DOHH2 (cell line): Measurements from ENCODE around the gene FGGY.

ENCODE experiments used
- EZH2phosphoT487 ChIP-seq: fragments of 200-600 bp; sonication (generic); IDR thresholded peaks from 2 replicates; pipeline ENCODE4 v1.6.1; 2017; ENCODE audit warnings: borderline replicate concordance, mild to moderate bottlenecking, antibody characterized with exemption, low read length, moderate library complexity, mixed read lengths
- TF ChIP-seq, protein P1 (sequence below): fragments of 200-600 bp; sonication (generic); IDR thresholded peaks from one replicate; pipeline ENCODE4 v1.5.1; 2014; ENCODE audit warnings: antibody characterized with exemption, mild to moderate bottlenecking, low read depth, low read length; ENCODE audit not compliant: poor library complexity, severe bottlenecking

DNA sequence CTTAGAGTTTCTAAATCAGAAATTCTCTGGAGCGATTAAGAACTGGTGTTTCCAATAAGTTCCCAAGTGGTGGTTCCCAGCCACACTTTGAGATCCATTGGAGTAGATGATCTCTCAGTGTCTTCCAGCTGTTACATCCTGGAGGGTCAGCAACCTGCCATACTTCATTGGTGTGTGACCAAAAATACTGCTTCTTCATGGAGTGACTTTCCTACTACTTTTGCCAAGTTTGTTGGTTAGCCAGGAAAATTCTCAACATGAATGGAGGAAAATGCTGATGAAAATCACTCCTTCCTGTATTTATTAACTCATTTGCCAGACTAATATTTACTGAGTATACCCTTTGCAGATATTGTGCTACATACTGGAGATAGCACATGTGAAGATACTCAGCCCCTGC lies 186.1 kb downstream of the FGGY start:
- TF ChIP-seq, protein P1, sequence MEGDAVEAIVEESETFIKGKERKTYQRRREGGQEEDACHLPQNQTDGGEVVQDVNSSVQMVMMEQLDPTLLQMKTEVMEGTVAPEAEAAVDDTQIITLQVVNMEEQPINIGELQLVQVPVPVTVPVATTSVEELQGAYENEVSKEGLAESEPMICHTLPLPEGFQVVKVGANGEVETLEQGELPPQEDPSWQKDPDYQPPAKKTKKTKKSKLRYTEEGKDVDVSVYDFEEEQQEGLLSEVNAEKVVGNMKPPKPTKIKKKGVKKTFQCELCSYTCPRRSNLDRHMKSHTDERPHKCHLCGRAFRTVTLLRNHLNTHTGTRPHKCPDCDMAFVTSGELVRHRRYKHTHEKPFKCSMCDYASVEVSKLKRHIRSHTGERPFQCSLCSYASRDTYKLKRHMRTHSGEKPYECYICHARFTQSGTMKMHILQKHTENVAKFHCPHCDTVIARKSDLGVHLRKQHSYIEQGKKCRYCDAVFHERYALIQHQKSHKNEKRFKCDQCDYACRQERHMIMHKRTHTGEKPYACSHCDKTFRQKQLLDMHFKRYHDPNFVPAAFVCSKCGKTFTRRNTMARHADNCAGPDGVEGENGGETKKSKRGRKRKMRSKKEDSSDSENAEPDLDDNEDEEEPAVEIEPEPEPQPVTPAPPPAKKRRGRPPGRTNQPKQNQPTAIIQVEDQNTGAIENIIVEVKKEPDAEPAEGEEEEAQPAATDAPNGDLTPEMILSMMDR = no peak
- no peak for TF ChIP-seq EZH2phosphoT487
